GM12878 (cell line): ENCODE results near the gene MFSD8. TPM values are rescaled to one million over a fixed set of nuclear protein-coding genes. Genes with fewer than 3 reads are reported as not detected.

Experiments used
- ATAC-seq: fragments of 200-7000 bp; cut with Tn5 transposase; 3 replicates; pipeline ENCODE4 v1.9.1; 2020; ENCODE audit warnings: mild to moderate bottlenecking, moderate library complexity
- BruUV-seq: library from RNA; stranded (reverse); fragments of 400-500 nt; replicated peaks from 2 replicates; lab custom pipeline; 2021; lab: Mats Ljungman, UMichigan
- CTCF ChIA-PET: fragments of 300-600 bp; sonication (Branson Sonifier 250); formaldehyde crosslinking; extraction: SDS; loops from one replicate; lab custom pipeline; 2021; ENCODE audit warnings: inconsistent platforms; lab: Yijun Ruan, JAX
- POLR2A ChIA-PET: fragments of 350-600 bp; formaldehyde crosslinking; extraction: SDS; loops from one replicate; lab custom pipeline; 2021; ENCODE audit warnings: inconsistent platforms; lab: Charles Lee
- RAD21 ChIA-PET: fragments of 300-600 bp; sonication (Branson Sonifier 250); formaldehyde crosslinking; loops from one replicate; lab custom pipeline; 2023; ENCODE audit warnings: antibody characterized with exemption; ENCODE audit not compliant: unreplicated experiment; lab: Charles Lee
- SMC1A ChIA-PET: fragments of 300-600 bp; sonication (Branson Sonifier 250); formaldehyde crosslinking; loops from one replicate; lab custom pipeline; 2023; ENCODE audit not compliant: unreplicated experiment, uncharacterized antibody; lab: Charles Lee
- DNase-seq: peaks from one replicate; pipeline ENCODE4 v3.0.0-alpha.2; 2011; ENCODE audit warnings: low read depth, low spot score
- FAIRE-seq: peaks from 3 replicates; lab custom pipeline; 2011; peaks lifted over from hg19 to GRCh38; lab: Jason Lieb, UNC
- H2AFZ ChIP-seq: 2 replicates; pipeline ENCODE4 v1.6.0; 2011; ENCODE audit warnings: low read depth, low read length, control low read depth; ENCODE audit not compliant: control insufficient read depth
- H3K27ac ChIP-seq: 2 replicates; pipeline ENCODE4 v1.5.1; 2011; ENCODE audit warnings: control low read depth; ENCODE audit not compliant: control insufficient read depth, insufficient read depth
- H3K27me3 ChIP-seq, 2 experiments: replicated peaks in 1 of 2; 2 replicates each; pipeline versions ENCODE4 v1.6.0 to v1.6.1; 2011; ENCODE audit warnings: low read length in 1 of 2; ENCODE audit not compliant: control insufficient read depth in 2 of 2, insufficient read depth in 2 of 2
- H3K36me3 ChIP-seq, 2 experiments: 2 replicates each; pipeline ENCODE4 v1.5.1; 2011; ENCODE audit warnings: low read length in 1 of 2; ENCODE audit not compliant: control insufficient read depth in 2 of 2, insufficient read depth in 2 of 2
- H3K4me1 ChIP-seq: 2 replicates; pipeline ENCODE4 v1.6.1; 2011; ENCODE audit warnings: mild to moderate bottlenecking, low read length, moderate library complexity, mixed read lengths; ENCODE audit not compliant: control insufficient read depth, insufficient read depth
- H3K4me2 ChIP-seq: 2 replicates; pipeline ENCODE4 v1.6.0; 2011; ENCODE audit warnings: control low read depth; ENCODE audit not compliant: control insufficient read depth, insufficient read depth
- H3K4me3 ChIP-seq: fragments of 200-600 bp; sonication (generic); 2 replicates; pipeline ENCODE4 v1.5.1; 2016
- H3K79me2 ChIP-seq: 2 replicates; pipeline ENCODE4 v1.6.0; 2011; ENCODE audit warnings: low read length; ENCODE audit not compliant: control insufficient read depth, insufficient read depth
- H3K9ac ChIP-seq: 2 replicates; pipeline ENCODE4 v1.8.0; 2011; ENCODE audit warnings: low read length, control low read depth, mixed read lengths; ENCODE audit not compliant: control insufficient read depth, insufficient read depth
- H3K9me3 ChIP-seq: replicated peaks from 3 replicates; pipeline ENCODE4 v1.5.1; 2011; ENCODE audit warnings: mild to moderate bottlenecking, low read length; ENCODE audit not compliant: control insufficient read depth, insufficient read depth
- H4K20me1 ChIP-seq: 2 replicates; pipeline ENCODE4 v1.6.0; 2011; ENCODE audit not compliant: control insufficient read depth, insufficient read depth
- ATF2 ChIP-seq: IDR thresholded peaks from 2 replicates; pipeline ENCODE4 v1.6.1; 2012; ENCODE audit warnings: low read length, inconsistent platforms
- CBX3 ChIP-seq: fragments of 200-600 bp; sonication (generic); IDR thresholded peaks from 2 replicates; pipeline ENCODE4 v1.6.1; 2016; ENCODE audit warnings: low read depth, borderline replicate concordance
- GATAD2B ChIP-seq: fragments of 450-650 bp; conservative IDR thresholded peaks from 2 replicates; pipeline ENCODE4 v1.6.1; 2017; ENCODE audit warnings: low read depth, mild to moderate bottlenecking, moderate library complexity
- HCFC1 ChIP-seq: fragments of 150-350 bp; IDR thresholded peaks from 2 replicates; pipeline ENCODE4 v1.6.1; 2014; ENCODE audit warnings: low read length
- IRF5 ChIP-seq: fragments of 450-650 bp; IDR thresholded peaks from 2 replicates; pipeline ENCODE4 v1.6.1; 2017; ENCODE audit warnings: borderline replicate concordance
- SPI1 ChIP-seq: IDR thresholded peaks from 2 replicates; pipeline ENCODE4 v1.6.1; 2011; ENCODE audit warnings: low read depth, mild to moderate bottlenecking, low read length, moderate library complexity, borderline replicate concordance; ENCODE audit not compliant: insufficient read depth
- TCF3 ChIP-seq: IDR thresholded peaks from 2 replicates; pipeline ENCODE4 v1.6.1; 2012; ENCODE audit warnings: low read depth, mild to moderate bottlenecking, low read length, borderline replicate concordance; ENCODE audit not compliant: insufficient read depth
- WGBS: methylation state at CpG from one replicate; pipeline ENCODE4 v1.1.6; 2016; ENCODE audit warnings: low lambda C conversion rate; ENCODE audit not compliant: insufficient replicate concordance, insufficient coverage; ENCODE audit errors: missing lambda C conversion rate; 5-methylcytosine and 5-hydroxymethylcytosine counted together
- in situ Hi-C: fragments of 300-500 bp; cut with MboI; formaldehyde crosslinking; loops from 9 replicates; pipeline ENCODE4 v1.14.3; 2018; ENCODE audit warnings: mixed read lengths
- intact Hi-C: fragments of 100-400 bp; cut with micrococcal nuclease; formaldehyde crosslinking; loops from one replicate; pipeline ENCODE4 v1.14.2; 2022; ENCODE audit not compliant: unreplicated experiment
- polyA plus RNA-seq, 11 experiments: library from polyadenylated mRNA; depleted of rRNA in 4 of 11; unstranded in 6 of 11; stranded (reverse) in 5 of 11; fragments of >200 nt; fragmentation: Nextera tagmentation in 4 of 11; fragmentation: Illumina TruSeq in 1 of 11; extraction: Ambion mirVana in 4 of 11; extraction: Trizol in 1 of 11; gene quantifications; 1 replicate in 1 of 11; 2 replicates in 10 of 11; pipeline versions ENCODE4 v1.2.1 to v1.2.3, GENCODE V29; 2011 to 2016; ENCODE audit warnings: inconsistent platforms in 2 of 11, missing spikeins in 2 of 11, low read depth in 1 of 11
- total RNA-seq, 4 experiments: library from RNA; depleted of rRNA in 3 of 4; stranded (reverse); fragments of >200 nt in 3 of 4; fragmentation: Illumina TruSeq in 1 of 4; extraction: Trizol in 1 of 4; gene quantifications; 2 replicates each; pipeline versions ENCODE4 v1.2.1 to v1.2.3, GENCODE V29; 2013 to 2021
- TF ChIP-seq, protein P1 (sequence below): fragments of 450-650 bp; IDR thresholded peaks from 2 replicates; pipeline ENCODE4 v1.6.1; 2017; ENCODE audit warnings: mild to moderate bottlenecking, moderate library complexity

The MFSD8 gene
- total and polyA plus RNA-seq, 10 of the 15 experiments (the other 5 are each of a cell fraction or from before 2014, with no cell fraction given): 12.7 to 29.9 (median 18.4) TPM

GRCh38 chr4:127889903-127890302 lies 75.1 kb downstream of the MFSD8 start:
- ChIA-PET SMC1A (interaction anchor here (0.7 to 1.8 kb wide), 7 partner anchors 12 to 78 kb away, joined by 3 to 7 read pairs (median 3); partner anchors contain the start of gene ABHD18), POLR2A (interaction anchor here (0.9 to 1.9 kb wide), 3 partner anchors 9 to 108 kb away, joined by 3 to 8 read pairs (median 8); partner anchors contain the start of genes HSPA4L and PLK4), RAD21 (interaction anchor here (1.1 to 1.7 kb wide), 4 partner anchors 8 to 106 kb away, joined by 3 to 6 read pairs (median 4); no protein-coding TSS in a partner anchor), CTCF (interaction anchor here (0.8 to 1.2 kb wide), 4 partner anchors 10 to 161 kb away, joined by 3 to 4 read pairs (median 4); partner anchors contain the start of gene PLK4)
- 96% methylated on average over 3 of the region's 3 CpGs for WGBS
- TF ChIP-seq SPI1 (peak; percentile 81), GATAD2B (no peak)
- H3K9ac ChIP-seq: no peak overlapping the region
- in situ Hi-C loops: no loop called here
- no peak overlapping the region for H3K4me2 ChIP-seq
- intact Hi-C loops: loop anchor here (10.0 kb wide), 1 partner anchor 285 kb away; no protein-coding TSS in a partner anchor
- H4K20me1 ChIP-seq: no peaks in the 10 kb centered on the region
- H3K36me3 ChIP-seq: peaks cover 0 to 17% of the 10 kb centered on the region in 2 experiments
- FAIRE-seq (no peak), DNase-seq (no peak), ATAC-seq (peak; percentile 74)
- no peak overlapping the region for H3K4me3 ChIP-seq
- H3K79me2 ChIP-seq: peaks cover 12% of the 10 kb centered on the region
- H3K9me3 ChIP-seq: no peaks in the 10 kb centered on the region
- no peak overlapping the region for H2AFZ ChIP-seq
- H3K27ac ChIP-seq: no peak overlapping the region
- no TSS peak for BruUV-seq
- H3K27me3 ChIP-seq: no peaks in the 10 kb centered on the region
- H3K4me1 ChIP-seq: no peaks in the 10 kb centered on the region

DNA sequence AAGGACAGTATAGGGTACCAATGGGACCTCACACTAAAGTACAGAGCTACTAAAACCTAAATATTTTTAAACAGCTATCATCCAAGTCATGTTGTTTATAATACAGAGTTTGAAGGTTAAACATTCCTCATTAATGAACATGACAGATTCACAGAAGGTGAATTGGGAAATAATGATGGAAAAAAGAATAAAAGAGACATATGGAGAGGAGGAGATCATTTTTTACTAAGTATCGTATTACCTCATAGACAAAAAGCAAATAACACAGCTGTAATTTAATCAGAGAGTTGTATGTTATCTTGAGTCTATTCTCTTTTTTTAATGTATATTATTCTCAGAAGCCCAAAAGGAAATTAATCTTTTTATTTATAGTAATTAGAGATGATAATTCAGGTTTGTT lies 76.4 kb downstream of the MFSD8 start:
- ChIA-PET CTCF (interaction anchor here (2.2 kb wide), 1 partner anchor 11 kb away, joined by 4 read pairs; no protein-coding TSS in a partner anchor), POLR2A (interaction anchor here (0.6 to 1.2 kb wide), 2 partner anchors 28 to 73 kb away, joined by 4 to 7 read pairs; no protein-coding TSS in a partner anchor), SMC1A (interaction anchor here (0.7 to 1.7 kb wide), 4 partner anchors 33 to 105 kb away, joined by 3 to 4 read pairs (median 4); no protein-coding TSS in a partner anchor), RAD21 (interaction anchor here (0.7 to 1.7 kb wide), 2 partner anchors 106 to 117 kb away, joined by 3 to 4 read pairs; partner anchors contain the start of gene HSPA4L)
- intact Hi-C loops (loop anchor here (10.0 kb wide), 1 partner anchor 284 kb away; no protein-coding TSS in a partner anchor), in situ Hi-C loops (no loop called here)
- no peak for DNase-seq
- no peaks in the 10 kb centered on the region for H4K20me1 ChIP-seq
- no peaks in the 10 kb centered on the region for H3K27me3 ChIP-seq
- 91% methylated on average over 1 of the region's 1 CpG for WGBS
- no peaks in the 10 kb centered on the region for H3K4me1 ChIP-seq
- ATAC-seq: peak; percentile 9; the same call in 2 of the 3 replicates
- no peak overlapping the region for H3K4me2 ChIP-seq
- peak overlapping the region; percentile 19; the same call in 1 of the 2 replicates for H2AFZ ChIP-seq
- BruUV-seq: no TSS peak
- H3K9me3 ChIP-seq: no peaks in the 10 kb centered on the region
- no peak overlapping the region for H3K4me3 ChIP-seq
- no peak overlapping the region for H3K27ac ChIP-seq
- peaks cover 0 to 16% of the 10 kb centered on the region in 2 experiments for H3K36me3 ChIP-seq
- H3K79me2 ChIP-seq: peaks cover 15% of the 10 kb centered on the region
- no peak for FAIRE-seq
- no peak overlapping the region for H3K9ac ChIP-seq
- TF ChIP-seq CBX3: no peak
- TF ChIP-seq IRF5: no peak
- no peak for TF ChIP-seq HCFC1
- TF ChIP-seq ATF2: no peak
- TF ChIP-seq TCF3: no peak
- TF ChIP-seq, protein P1, sequence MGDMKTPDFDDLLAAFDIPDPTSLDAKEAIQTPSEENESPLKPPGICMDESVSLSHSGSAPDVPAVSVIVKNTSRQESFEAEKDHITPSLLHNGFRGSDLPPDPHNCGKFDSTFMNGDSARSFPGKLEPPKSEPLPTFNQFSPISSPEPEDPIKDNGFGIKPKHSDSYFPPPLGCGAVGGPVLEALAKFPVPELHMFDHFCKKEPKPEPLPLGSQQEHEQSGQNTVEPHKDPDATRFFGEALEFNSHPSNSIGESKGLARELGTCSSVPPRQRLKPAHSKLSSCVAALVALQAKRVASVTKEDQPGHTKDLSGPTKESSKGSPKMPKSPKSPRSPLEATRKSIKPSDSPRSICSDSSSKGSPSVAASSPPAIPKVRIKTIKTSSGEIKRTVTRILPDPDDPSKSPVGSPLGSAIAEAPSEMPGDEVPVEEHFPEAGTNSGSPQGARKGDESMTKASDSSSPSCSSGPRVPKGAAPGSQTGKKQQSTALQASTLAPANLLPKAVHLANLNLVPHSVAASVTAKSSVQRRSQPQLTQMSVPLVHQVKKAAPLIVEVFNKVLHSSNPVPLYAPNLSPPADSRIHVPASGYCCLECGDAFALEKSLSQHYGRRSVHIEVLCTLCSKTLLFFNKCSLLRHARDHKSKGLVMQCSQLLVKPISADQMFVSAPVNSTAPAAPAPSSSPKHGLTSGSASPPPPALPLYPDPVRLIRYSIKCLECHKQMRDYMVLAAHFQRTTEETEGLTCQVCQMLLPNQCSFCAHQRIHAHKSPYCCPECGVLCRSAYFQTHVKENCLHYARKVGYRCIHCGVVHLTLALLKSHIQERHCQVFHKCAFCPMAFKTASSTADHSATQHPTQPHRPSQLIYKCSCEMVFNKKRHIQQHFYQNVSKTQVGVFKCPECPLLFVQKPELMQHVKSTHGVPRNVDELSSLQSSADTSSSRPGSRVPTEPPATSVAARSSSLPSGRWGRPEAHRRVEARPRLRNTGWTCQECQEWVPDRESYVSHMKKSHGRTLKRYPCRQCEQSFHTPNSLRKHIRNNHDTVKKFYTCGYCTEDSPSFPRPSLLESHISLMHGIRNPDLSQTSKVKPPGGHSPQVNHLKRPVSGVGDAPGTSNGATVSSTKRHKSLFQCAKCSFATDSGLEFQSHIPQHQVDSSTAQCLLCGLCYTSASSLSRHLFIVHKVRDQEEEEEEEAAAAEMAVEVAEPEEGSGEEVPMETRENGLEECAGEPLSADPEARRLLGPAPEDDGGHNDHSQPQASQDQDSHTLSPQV: no peak
